ENCODE results near the gene MYL7. TPM values are rescaled to one million over a fixed set of nuclear protein-coding genes. Genes with fewer than 3 reads are reported as not detected.

Gene MYL7
- total RNA-seq, 1 donor from 2014 or later, result not detected

DNA sequence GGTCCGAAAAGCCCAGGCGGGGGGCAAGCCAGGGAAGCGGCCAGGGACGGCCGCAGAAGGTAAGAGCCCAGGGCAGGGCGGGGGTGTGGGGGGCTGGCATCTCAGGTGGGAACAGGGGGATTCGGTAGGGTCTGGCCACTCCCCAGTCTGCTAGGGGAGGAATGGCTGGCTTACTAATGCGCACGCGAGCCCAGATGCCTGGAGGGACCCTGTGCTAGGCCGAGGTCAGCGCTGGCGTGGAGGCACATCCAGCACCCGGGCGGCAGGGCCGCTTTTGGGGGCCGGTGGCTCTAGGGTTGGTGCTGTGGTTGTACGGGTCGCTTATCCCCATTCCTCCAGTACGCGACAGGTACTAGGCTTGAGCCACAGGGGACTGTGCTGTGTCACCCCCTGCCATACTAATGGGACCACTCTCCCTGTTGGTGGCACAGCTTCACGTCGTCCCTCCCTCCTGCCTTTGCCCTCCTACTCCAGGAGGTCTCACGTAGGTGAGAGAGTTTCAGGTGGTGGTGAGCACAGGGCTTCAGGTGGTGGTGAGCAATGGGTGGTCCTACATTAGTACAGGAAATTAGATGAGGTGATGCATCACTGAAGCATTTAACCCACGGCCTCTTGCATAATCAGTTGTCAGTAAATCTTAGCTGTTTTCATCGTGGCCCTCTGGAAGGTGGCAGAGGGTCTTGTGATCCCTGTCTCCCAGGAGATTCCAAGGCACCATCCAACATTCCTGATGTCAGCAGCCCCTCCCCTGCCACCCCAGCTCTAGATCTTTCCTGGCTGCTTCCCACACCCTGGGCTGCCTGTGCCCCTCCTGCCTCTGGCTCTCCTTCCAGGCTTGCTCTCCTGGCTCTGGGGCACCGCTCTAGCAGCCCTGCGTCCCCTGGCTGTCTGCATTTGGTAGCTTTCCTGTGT, 36.0 kb downstream of the MYL7 start:
- peak; percentile 79 for DNase-seq (ENCODE audit: low read depth)
- H3K4me3 ChIP-seq (ENCODE audit: low read depth, low read length), result peak overlapping the region; percentile 23
- TF ChIP-seq, protein P1, sequence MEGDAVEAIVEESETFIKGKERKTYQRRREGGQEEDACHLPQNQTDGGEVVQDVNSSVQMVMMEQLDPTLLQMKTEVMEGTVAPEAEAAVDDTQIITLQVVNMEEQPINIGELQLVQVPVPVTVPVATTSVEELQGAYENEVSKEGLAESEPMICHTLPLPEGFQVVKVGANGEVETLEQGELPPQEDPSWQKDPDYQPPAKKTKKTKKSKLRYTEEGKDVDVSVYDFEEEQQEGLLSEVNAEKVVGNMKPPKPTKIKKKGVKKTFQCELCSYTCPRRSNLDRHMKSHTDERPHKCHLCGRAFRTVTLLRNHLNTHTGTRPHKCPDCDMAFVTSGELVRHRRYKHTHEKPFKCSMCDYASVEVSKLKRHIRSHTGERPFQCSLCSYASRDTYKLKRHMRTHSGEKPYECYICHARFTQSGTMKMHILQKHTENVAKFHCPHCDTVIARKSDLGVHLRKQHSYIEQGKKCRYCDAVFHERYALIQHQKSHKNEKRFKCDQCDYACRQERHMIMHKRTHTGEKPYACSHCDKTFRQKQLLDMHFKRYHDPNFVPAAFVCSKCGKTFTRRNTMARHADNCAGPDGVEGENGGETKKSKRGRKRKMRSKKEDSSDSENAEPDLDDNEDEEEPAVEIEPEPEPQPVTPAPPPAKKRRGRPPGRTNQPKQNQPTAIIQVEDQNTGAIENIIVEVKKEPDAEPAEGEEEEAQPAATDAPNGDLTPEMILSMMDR (conservative IDR thresholded peaks at IDR 0.05; ENCODE audit: low read depth, low read length), result no peak

DNA sequence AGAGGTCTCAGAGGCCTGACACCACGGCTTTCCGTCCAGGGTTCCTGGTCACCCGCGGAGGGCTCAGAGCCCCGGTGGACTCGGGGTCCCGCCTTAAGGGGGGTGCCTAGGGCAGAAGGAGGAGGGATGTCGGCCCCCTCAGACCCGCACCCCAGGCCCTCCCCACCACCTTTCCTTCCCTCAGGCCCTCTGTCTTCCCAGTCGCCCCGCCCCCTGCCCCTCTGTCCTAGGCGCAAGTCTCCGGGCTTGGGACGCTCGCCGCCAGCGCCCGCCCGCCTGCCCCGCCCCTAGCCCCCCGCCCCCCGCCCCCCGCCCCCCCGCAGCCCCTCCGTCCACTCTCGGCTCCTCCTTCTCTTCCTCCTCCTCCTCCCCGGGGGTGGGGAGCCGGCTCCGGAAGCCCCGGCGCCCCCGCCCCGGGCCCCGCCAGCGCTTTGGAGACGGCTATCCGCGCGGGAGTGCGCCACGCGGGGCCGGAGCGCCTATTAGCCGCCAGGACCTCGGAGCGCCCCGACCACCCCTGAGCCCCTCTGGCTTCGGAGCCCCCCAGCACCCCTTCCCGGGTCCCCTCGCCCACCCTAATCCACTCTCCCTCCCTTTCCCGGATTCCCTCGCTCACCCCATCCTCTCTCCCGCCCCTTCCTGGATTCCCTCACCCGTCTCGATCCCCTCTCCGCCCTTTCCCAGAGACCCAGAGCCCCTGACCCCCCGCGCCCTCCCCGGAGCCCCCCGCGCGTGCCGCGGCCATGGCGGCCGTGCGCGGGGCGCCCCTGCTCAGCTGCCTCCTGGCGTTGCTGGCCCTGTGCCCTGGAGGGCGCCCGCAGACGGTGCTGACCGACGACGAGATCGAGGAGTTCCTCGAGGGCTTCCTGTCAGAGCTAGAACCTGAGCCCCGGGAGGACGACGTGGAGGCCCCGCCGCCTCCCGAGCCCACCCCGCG, 36.9 kb downstream of the MYL7 start, which contains the start of gene AEBP1:
TSS of gene AEBP1 (plus strand) at position 423 of the 937 bp plus-strand sequence. CDS start at position 744, 321 bp downstream.
- H3K4me3 ChIP-seq (ENCODE audit: low read depth, low read length), result peak within 1 kb of the TSS; percentile 23
- TF ChIP-seq, protein P1 (conservative IDR thresholded peaks at IDR 0.05; ENCODE audit: low read depth, low read length), result no peak
- DNase-seq (ENCODE audit: low read depth), result no peak

DNA sequence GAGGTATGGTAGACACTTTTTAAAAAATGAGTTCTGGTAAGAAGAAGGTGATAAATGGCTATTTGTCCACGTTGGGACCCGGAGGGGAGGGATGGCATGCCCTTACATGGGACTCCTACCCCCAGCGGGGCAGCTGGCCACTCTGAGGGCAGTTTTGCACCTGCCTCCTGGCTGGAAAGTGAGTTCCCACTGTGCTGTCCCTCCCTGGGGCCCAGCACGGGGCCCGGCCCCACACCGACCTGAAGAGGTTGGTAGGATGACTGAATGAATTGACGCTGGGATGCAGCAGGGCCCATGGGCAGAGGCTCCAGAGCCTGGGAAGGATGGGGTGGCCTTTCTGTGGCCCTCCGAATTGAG, 37.6 kb downstream of the MYL7 start:
- TF ChIP-seq, protein P1 (conservative IDR thresholded peaks at IDR 0.05; ENCODE audit: low read depth, low read length), result no peak
- DNase-seq (ENCODE audit: low read depth), result no peak
- no peak overlapping the region for H3K4me3 ChIP-seq (ENCODE audit: low read depth, low read length)

DNA sequence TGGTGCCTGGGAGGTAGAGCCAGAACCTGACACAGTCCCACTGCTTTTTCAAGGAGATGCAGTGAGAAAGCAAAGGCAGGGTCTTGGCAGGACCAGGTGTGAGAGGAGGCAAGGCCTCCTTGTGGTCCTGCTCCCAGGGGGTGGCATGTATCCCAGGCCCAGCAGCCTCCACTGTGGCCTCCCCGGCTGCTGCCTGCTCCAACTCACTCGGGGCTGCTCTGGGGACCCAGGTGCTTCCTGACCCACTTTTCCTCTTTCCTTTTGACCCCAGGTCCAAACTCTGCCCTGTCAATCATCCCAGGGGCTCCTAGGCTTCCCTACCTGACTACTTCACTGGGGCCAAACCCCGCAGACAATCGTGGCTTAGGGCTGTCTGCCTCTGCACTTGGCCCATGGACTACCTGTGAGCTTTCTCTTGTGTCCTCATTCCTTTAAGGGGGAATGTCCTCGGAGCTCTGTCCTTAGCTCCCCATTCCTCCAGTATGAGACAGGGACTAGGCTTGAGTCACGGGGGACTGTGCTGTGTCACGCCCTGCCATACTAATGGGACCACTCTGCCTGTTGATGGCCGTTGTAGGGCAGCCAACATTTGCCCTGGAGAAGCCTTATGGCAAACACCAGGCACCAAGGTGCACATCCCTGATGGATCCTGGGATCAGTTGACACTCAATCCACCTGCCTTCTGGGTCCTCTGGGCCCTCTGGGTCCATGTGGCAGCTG, 38.1 kb downstream of the MYL7 start:
- TF ChIP-seq, protein P1 (conservative IDR thresholded peaks at IDR 0.05; ENCODE audit: low read depth, low read length), result no peak
- H3K4me3 ChIP-seq (ENCODE audit: low read depth, low read length), result no peak overlapping the region
- DNase-seq (ENCODE audit: low read depth), result no peak

DNA sequence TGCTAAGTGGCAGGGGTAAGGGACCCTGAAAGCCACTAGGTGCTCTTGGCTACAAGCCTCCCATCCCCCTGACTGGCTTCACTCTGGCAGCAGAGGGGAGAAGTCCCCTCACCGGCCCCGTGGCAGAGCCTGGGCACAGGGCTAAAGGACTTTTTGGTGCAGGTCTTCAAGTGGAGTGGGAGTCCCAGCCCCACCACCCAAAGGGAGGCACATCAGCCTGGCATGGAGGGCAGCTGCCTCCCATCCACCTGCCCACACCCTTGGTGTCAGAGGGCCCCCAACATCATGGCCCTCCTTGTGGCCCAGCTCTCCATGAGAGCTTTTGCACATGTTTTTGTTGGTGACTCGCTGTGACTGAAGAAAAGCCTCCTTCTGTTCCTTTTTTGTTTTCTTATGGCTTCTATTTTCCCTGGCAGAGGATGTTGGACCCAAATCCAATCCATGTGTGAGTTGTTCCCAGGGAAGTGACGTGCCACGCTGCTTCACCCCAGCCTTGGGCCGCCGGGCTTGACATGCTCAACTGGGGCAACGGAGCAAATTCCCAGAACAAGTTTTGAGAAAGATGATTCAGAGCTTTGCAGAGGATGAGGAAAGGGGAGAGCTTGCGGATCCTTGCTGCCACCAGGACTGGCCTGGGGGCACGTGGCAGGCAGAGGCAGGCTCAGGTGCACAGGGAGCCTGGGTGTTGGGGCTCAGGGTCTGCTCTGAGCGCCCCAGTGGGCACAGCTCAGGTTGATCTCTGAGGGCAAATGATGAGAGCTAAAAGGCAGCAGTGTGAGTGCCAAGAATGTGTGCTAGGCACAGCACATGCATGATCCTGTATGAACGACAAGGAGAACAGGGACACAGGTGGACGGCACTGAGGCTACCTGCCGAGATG, 38.9 kb downstream of the MYL7 start:
- no peak for DNase-seq (ENCODE audit: low read depth)
- TF ChIP-seq, protein P1 (conservative IDR thresholded peaks at IDR 0.05; ENCODE audit: low read depth, low read length), result no peak
- H3K4me3 ChIP-seq (ENCODE audit: low read depth, low read length), result no peak overlapping the region

All from epithelial cell of proximal tubule (primary cell).